HL-60 (cell line): Measurements from ENCODE around the gene KCNRG.

ENCODE experiments used
- DNase-seq, 2 experiments: peaks; one replicate each; pipeline ENCODE4 v3.0.0-alpha.2; 2010 to 2020; ENCODE audit warnings: low read depth in 1 of 2, low spot score in 1 of 2
- H3K27ac ChIP-seq: fragments of 250-450 bp; sonication (Bioruptor Pico); replicated peaks from 2 replicates; pipeline ENCODE4 v1.5.1; 2020; ENCODE audit warnings: mild to moderate bottlenecking, moderate library complexity
- H3K27me3 ChIP-seq: fragments of 250-450 bp; sonication (Bioruptor Pico); 2 replicates; pipeline ENCODE4 v1.5.1; 2021; ENCODE audit warnings: mild to moderate bottlenecking, moderate library complexity; ENCODE audit not compliant: insufficient read depth, poor library complexity, severe bottlenecking
- H3K4me3 ChIP-seq: replicated peaks from 2 replicates; pipeline ENCODE4 v1.5.1; 2011; ENCODE audit warnings: mild to moderate bottlenecking, control low read depth, low read length; ENCODE audit not compliant: insufficient read depth
- GABPA ChIP-seq: IDR thresholded peaks from 2 replicates; pipeline ENCODE4 v1.6.1; 2012; ENCODE audit warnings: low read depth
- POLR2AphosphoS5 ChIP-seq: IDR thresholded peaks from 2 replicates; pipeline ENCODE4 v1.6.1; 2012; ENCODE audit warnings: low read depth
- REST ChIP-seq: IDR thresholded peaks from 2 replicates; pipeline ENCODE4 v1.6.1; 2012; ENCODE audit warnings: low read depth; ENCODE audit not compliant: insufficient replicate concordance
- SPI1 ChIP-seq: IDR thresholded peaks from 2 replicates; pipeline ENCODE4 v1.6.1; 2012; ENCODE audit warnings: low read depth, mild to moderate bottlenecking, borderline replicate concordance
- long read RNA-seq: library from polyadenylated mRNA; unstranded; transcript quantifications from one replicate; pipeline ENCODE4 v2.0.0, GENCODE V29; 2020
- TF ChIP-seq, protein P1 (sequence below): IDR thresholded peaks from one replicate; pipeline ENCODE4 v1.5.1; 2011; ENCODE audit warnings: low read length, control low read depth, inconsistent platforms; ENCODE audit not compliant: insufficient read depth

KCNRG gene
- long read RNA-seq, partial matches to known transcripts, result 0 of 3 reads
- long read RNA-seq, other reads (novel, unspliced or antisense), result 3 of 3 reads

GRCh38 chr13:50015258-50015657, at the start of gene KCNRG:
KCNRG (plus strand) TSS chr13:50015444; CDS start chr13:50015494, 50 bp downstream.
- peak within 1 kb of the TSS; percentile 59 for H3K27ac ChIP-seq
- no peak for DNase-seq
- no peak for TF ChIP-seq SPI1
- TF ChIP-seq, protein P1, sequence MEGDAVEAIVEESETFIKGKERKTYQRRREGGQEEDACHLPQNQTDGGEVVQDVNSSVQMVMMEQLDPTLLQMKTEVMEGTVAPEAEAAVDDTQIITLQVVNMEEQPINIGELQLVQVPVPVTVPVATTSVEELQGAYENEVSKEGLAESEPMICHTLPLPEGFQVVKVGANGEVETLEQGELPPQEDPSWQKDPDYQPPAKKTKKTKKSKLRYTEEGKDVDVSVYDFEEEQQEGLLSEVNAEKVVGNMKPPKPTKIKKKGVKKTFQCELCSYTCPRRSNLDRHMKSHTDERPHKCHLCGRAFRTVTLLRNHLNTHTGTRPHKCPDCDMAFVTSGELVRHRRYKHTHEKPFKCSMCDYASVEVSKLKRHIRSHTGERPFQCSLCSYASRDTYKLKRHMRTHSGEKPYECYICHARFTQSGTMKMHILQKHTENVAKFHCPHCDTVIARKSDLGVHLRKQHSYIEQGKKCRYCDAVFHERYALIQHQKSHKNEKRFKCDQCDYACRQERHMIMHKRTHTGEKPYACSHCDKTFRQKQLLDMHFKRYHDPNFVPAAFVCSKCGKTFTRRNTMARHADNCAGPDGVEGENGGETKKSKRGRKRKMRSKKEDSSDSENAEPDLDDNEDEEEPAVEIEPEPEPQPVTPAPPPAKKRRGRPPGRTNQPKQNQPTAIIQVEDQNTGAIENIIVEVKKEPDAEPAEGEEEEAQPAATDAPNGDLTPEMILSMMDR, result no peak
- no peak for TF ChIP-seq POLR2AphosphoS5
- no peak for TF ChIP-seq GABPA
- no peak for TF ChIP-seq REST
- no peak within 1 kb of the TSS for H3K4me3 ChIP-seq
- H3K27me3 ChIP-seq, result no peaks in the 10 kb centered on the region

DNA sequence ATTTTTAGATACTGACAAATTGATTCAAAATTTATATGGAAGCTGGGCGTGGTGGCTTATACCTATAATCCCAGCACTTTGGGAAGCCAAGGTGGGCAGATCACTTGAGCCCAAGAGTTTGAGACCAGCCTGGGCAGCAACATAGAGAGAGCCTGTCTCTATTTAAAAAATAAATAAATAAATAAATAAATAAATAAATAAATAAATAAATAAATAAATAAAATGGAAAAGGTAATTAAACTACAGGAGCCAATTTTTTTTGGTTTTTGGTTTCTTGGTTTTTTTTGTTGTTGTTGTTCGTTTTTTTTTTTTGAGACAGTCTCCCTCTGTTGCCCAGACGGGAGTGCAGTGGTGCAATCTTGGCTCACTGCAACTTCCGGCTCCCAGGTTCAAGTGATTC, 47.8 kb upstream of the KCNRG start:
- Histone ChIP-seq H3K4me3 (no peak overlapping the region), H3K27me3 (no peaks in the 10 kb centered on the region), H3K27ac (no peak overlapping the region)
- no peak for DNase-seq
- TF ChIP-seq, protein P1, result no peak
- TF ChIP-seq POLR2AphosphoS5 (no peak), GABPA (no peak), SPI1 (no peak), REST (no peak)

DNA sequence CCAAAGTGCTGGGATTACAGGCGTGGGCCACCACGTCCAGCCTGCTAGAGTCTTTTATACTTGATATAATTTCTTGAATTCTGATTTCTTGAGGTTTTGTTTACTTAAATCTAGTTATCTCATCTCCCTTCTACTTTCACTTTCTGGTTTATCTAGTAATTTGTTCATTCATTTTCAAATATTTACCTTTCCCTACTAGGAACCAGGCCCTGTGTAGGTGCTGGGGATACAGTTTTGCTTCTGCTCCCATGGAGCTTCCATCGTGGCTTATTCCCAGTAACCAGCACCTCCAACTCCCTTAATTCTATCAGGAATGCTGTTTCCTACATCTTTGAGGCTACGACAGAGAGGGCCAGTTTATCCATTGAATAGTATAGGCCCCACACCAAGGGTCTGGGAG, 42.5 kb upstream of the KCNRG start:
- no peak for TF ChIP-seq GABPA
- TF ChIP-seq, protein P1, result no peak
- TF ChIP-seq SPI1, result no peak
- TF ChIP-seq REST, result no peak
- TF ChIP-seq POLR2AphosphoS5, result no peak
- Histone ChIP-seq H3K4me3 (no peak overlapping the region), H3K27ac (no peak overlapping the region), H3K27me3 (no peaks in the 10 kb centered on the region)
- no peak for DNase-seq
